Measurements from ENCODE around the gene KRTAP3-2.

Gene KRTAP3-2

DNA sequence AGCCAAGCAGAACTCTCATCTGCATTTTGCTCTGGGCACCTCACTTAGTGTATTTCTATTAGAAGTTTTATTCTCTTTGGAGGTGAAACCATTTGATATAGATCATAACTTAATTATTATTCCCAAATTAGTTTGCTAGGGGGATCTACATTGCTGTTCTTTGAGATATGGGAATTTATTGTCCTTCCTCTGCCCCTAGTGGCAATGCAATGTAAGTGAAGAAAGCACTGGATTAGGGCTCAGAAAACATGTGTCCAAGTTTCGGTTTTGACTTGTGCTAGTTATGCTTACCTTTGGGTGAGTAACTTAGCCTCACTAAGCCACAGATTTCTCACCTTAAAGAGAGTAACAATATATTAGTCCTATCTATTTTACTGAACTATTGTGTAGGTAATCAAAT, 35.9 kb downstream of the KRTAP3-2 start:
- DNase-seq (ENCODE audit: low read depth in 2 of 2): no peak

DNA sequence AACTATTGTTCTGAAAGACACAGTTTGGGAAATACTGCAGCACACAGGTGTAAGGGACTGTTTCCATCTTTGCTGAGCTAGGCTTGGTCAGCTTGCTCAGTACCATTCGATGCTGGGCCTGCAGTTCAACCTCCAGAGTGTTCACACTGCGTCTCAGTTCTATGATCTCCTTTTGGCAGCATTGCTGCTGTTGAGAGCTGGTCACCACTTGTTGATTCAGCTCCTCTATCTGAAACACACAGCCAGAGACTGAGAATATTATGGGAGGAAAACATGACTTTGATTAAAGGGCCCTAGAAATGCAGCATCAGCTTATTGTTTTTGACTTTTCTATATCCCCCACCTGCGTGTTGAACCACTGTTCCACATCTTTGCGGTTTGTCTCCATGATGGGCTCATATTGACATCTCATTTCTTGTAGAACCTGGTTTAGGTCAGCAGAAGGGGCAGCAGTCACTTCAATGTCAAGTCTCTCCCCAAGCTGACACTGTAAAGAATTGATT, 37.6 kb downstream of the KRTAP3-2 start:
- DNase-seq (ENCODE audit: low read depth in 2 of 2): no peak

DNA sequence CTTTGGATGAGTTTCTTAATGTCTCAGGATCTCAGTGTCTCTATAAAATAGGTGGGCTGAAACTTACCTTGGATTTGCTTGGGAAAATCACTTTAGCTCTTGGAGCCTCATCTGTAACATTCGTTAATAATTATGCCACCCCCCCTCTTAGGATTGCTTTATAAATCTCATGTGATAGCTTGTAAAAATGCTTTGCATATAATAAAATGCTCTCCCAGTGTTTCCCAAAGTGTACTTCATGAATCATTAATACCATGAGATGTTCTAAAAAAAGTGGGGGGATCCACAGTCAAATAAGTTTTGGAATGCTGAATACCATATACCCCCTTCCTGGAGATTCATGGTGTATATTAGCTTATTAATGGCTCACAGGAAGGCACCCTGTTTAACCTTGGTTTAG, 38.1 kb downstream of the KRTAP3-2 start:
- DNase-seq (ENCODE audit: low read depth in 2 of 2): no peak

DNA sequence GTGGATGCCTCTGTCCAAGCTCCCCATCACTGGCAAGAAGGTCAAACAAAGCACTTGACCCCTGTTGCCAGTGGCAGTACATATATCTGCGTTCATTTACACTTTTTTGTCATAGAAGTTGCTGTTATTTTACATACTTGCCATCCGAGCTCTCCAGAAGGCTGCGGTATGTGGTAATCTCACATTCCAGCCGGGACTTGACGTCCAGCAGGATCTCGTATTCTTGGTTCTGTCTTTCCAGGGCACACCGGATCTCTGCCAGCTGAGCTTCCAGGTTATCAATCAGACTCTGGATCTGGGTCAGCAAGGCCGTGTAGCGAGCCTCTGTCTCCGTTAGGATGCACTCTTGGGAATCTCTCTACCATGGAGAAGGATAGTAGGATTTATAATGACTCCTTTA, 39.6 kb downstream of the KRTAP3-2 start:
- no peak for DNase-seq (ENCODE audit: low read depth in 2 of 2)

DNA sequence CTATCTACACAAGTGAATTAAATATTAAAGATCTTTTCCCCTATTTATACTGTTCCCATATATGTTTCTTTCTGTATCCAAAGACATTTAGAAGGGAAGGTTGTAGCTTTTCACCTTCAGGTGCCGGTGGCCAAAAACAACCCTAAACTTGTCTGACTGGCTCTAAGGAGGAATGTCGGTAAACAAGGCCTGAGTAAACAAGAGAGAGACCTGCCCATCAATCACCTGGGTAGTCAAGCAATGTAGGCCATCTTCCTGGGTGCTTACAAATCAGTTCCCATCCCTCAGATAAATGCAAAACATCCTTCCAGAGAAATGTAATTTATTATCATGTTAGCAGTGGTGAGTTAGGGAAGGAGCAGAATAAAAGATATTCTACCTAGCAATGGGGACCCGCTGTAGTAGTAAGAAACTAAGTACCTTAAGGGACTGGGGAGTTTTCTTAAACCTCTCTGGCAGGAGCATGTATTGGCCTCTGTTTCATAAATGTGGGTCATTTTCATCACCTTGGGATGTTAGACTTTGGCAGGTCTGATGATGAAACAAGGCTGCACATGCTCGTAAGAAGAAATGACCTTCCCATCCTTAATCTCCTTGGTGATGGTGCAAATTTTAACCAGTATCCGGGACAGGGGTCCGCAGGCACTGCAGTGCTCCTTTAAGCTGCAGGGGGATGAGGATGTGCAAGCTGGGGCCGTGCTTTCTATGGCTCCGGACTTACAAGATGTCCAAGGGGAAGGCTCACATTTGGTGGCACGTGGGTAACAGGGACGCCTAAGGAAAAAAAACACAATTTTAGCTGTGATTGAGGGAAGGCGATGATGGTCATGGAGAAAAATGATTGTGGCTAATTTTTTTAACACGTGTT, 41.4 kb downstream of the KRTAP3-2 start:
- no peak for DNase-seq (ENCODE audit: low read depth in 2 of 2)

DNA sequence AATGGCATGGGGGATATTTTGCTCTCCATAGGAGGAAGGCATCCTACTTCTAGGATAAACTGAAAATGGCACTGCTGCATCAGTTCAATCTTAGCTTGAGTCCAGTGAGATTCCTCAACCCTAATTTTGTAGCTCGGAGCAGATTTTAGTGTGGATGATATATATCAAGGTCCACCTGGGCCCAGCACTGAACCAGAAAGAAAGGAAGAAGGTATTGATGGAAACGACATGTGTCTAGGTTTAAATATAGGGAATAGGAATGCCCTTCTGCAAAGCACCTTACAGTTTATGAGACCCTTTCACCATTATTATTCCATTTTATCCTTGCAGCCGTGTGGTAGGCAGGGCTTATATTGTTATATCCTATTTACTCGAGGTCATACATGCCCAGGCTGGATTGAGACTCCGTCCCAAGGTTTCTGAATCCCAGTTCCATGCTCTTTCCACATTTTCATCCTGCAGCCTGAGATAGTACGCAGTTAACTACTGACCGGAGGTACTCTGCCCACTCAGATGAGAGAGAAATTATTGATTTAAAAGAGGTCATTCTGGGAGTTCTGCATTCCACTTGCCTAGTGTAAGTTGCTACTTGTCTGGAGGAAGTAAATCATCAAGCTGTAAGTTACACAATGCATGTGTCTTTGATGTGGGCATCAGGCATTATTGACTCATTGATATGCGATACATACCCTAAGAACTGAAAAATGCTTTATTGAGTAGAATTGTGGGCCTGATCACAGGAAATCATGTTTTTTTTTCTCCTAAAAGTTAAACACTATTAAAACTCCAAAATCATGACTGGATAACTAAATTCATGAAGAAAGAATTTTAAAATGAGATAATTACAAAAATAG, 43.1 kb downstream of the KRTAP3-2 start:
- no peak for DNase-seq (ENCODE audit: low read depth in 2 of 2)

DNA sequence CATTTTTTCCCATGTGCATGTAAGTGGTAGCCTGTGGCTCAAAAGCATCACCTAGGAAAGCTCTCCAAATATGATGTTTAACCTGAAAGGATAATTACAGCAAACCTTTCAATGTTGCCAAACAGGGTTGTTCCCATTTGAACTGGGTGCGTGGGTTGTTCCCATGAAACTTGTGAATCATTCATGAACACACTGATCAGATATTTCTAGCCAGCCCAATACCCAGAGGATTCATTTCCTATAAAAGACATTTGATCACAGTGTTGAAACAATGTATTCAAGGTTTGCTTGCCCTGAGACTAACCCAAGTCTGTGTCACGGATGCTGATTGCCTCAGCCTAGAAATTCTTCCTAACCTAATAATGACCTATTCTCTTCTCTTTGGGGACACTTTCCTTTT, 45.8 kb downstream of the KRTAP3-2 start:
- DNase-seq (ENCODE audit: low read depth in 2 of 2): no peak

DNA sequence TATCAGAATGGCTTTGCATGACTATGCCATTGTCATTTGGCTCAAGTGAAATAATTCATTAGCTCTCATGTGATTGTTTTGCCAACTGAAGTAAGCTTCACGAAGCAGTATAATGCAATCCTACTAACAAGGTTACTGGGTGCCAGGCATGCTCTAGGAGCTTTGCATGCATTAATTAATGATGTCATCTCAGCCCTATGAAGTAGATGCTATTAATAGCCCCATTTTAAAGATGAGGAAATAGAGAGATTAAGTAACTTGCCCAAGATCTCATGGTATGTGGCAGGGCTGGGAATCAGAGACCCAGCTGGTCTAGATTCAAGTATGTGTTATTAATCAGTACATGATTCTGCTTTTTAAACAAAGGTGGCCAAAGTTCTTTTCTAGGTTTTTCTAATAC, 47.0 kb downstream of the KRTAP3-2 start:
- DNase-seq (ENCODE audit: low read depth in 2 of 2): no peak

DNA sequence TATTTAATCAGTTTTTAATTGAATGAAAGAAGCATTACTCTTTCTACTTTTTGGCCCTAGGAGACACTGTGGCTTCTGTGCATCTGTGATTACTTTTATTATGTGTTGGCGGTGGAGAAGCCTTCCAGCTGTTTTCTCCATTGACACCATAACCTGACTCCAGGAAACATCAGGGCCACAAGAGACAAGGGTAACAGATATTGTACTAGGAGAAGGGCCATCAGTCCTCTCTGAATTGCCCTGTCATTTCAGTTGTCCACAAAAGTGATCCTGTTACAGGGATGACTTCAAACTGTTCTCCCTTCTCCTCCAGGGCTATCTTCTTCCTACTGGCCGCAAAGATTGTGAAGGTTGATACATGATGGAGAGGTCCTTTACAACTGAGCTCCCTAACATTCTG, 47.6 kb downstream of the KRTAP3-2 start:
- no peak for DNase-seq (ENCODE audit: low read depth in 2 of 2)

DNA sequence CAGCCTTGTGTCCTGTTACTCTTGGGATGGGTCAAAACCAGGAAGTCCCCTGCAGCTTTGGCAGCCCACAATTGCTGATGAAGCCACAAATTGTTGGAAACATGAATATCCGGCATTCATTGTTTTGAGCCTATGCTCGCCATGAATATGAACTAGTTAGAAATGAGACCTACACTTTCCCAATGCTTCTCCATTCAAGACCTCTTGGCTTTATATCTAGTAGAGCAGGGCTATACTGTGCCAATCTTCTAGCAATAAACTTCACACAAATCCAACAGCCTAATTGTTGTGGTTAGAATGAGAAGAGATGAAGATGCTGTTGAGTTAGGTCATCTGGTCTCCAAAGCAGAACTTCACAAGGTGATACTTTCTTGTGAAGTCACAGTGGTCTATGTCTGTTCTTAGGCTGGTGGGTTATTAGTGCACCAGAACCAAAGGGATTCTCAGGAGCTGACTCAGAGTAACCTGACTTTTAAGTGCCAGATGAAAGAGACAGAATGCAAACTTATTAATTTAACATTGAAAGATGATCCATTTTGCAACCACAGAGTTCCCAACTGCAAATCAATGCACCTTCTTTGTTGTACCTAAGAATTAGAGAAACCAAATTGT, 48.6 kb downstream of the KRTAP3-2 start:
- DNase-seq (ENCODE audit: low read depth in 2 of 2): no peak

DNA sequence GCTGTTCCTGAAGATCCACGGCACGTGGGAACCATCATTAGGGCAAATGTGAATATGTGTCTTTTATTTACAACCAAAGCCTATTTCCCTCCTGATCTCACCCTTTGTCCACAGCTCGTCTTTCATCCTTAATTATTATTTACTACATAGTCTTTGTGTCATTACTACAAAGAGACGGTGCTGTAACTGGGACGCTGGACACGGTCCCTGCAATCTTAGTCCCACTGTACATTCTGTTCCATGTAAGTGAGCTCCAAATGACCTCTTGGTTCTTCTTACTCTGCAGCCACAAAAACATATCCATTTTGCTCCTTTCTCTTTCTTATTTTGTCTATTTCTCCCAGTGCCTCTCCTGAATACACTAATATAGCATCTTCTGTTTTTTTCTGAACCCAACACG, 49.5 kb downstream of the KRTAP3-2 start:
- DNase-seq (ENCODE audit: low read depth in 2 of 2): no peak

DNA sequence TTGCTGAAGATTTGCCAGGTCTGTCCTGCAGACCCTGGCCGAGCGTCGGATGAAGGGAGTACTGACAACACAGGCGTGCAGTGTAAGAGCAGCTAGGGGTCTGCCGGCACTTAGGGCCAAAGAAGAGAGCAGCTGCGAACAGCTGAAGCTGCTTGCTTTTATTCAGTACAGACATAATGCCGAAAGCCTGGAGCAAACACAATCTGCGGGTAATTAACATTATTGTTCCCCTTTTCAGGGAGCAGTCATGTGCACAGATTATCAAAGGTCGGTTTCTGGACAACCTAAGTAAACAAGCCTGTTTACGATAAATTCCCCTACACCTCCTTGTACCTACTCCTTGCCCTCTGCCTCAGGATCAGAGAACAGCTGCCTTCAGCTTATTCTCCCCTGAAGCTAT, 50.3 kb downstream of the KRTAP3-2 start:
- DNase-seq (ENCODE audit: low read depth in 2 of 2): no peak

Data from stimulated activated CD8-positive, alpha-beta memory T cell treated with anti-CD3 and anti-CD28 coated beads, Interleukin-2, amount 100 ng/mL, for 1 hour (primary cell).